Eye (tissue), 1 donor: ENCODE measurements around the gene COPS8.
A peak's percentile ranks its signal among the peaks of the same experiment; 100 is the strongest.

ENCODE experiments used
- DNase-seq: peaks from one replicate; pipeline ENCODE4 v3.0.0-alpha.2; 2015

The COPS8 gene

GRCh38 chr2:237134321-237135230 lies 48.9 kb downstream of the COPS8 start:
- peak; percentile 87 for DNase-seq

- no peak for DNase-seq
Measured at GRCh38 chr2:237136824-237137223, 51.1 kb downstream of the COPS8 start.

- no peak for DNase-seq
Measured at GRCh38 chr2:237137626-237138323, 52.1 kb downstream of the COPS8 start.

GRCh38 chr2:237139123-237139675 lies 53.5 kb downstream of the COPS8 start:
- no peak for DNase-seq

- no peak for DNase-seq
Measured at GRCh38 chr2:237140689-237141285, 55.1 kb downstream of the COPS8 start.

- no peak for DNase-seq
Measured at GRCh38 chr2:237141571-237142051, 55.9 kb downstream of the COPS8 start.

- no peak for DNase-seq
Measured at GRCh38 chr2:237143118-237143517, 57.4 kb downstream of the COPS8 start.

- no peak for DNase-seq
Measured at GRCh38 chr2:237143676-237144440, 58.2 kb downstream of the COPS8 start.

- no peak for DNase-seq
Measured at GRCh38 chr2:237144516-237144915, 58.8 kb downstream of the COPS8 start.

GRCh38 chr2:237147317-237147716 lies 61.6 kb downstream of the COPS8 start:
- DNase-seq: no peak

- DNase-seq: no peak
Measured at GRCh38 chr2:237148624-237149023, 62.9 kb downstream of the COPS8 start.

- DNase-seq: no peak
Measured at GRCh38 chr2:237149425-237149824, 63.7 kb downstream of the COPS8 start.
